OCI-LY1 (cell line): ENCODE data around the gene EYS.

Source experiments
- H2AFZ ChIP-seq: fragments of 200-600 bp; sonication (generic), shearing (Covaris generic); 2 replicates; pipeline ENCODE4 v1.6.0; 2014; ENCODE audit warnings: antibody characterized with exemption, mild to moderate bottlenecking, low read length
- H3F3A ChIP-seq: fragments of 200-600 bp; sonication (generic), shearing (Covaris generic); 2 replicates; pipeline ENCODE4 v1.6.0; 2014; ENCODE audit warnings: mild to moderate bottlenecking, antibody characterized with exemption, low read length, moderate library complexity; ENCODE audit not compliant: insufficient read depth
- H3K27ac ChIP-seq: fragments of 200-600 bp; sonication (generic); 2 replicates; pipeline ENCODE4 v1.5.1; 2014; ENCODE audit warnings: low read length, mixed run types, mild to moderate bottlenecking, low read depth; ENCODE audit not compliant: poor library complexity, severe bottlenecking
- H3K27me3 ChIP-seq: fragments of 200-600 bp; sonication (generic); 2 replicates; pipeline ENCODE4 v1.6.0; 2014; ENCODE audit warnings: antibody characterized with exemption, mild to moderate bottlenecking, low read length, moderate library complexity; ENCODE audit not compliant: insufficient read depth
- H3K36me3 ChIP-seq: fragments of 200-600 bp; sonication (generic); 2 replicates; pipeline ENCODE4 v1.6.1; 2014; ENCODE audit warnings: mild to moderate bottlenecking, antibody characterized with exemption, low read length, moderate library complexity, mixed read lengths; ENCODE audit not compliant: insufficient read depth
- H3K4me1 ChIP-seq: fragments of 200-600 bp; sonication (generic); 2 replicates; pipeline ENCODE4 v1.5.1; 2014; ENCODE audit warnings: mild to moderate bottlenecking, low read length, moderate library complexity; ENCODE audit not compliant: insufficient read depth, severe bottlenecking
- H3K4me2 ChIP-seq: fragments of 200-600 bp; sonication (generic), shearing (Covaris generic); 2 replicates; pipeline ENCODE4 v1.6.1; 2014; ENCODE audit warnings: low read length
- H3K4me3 ChIP-seq: fragments of 200-600 bp; sonication (generic); 2 replicates; pipeline ENCODE4 v1.5.1; 2014; ENCODE audit warnings: low read length, low read depth, mild to moderate bottlenecking, mixed read lengths; ENCODE audit not compliant: poor library complexity, severe bottlenecking
- H3K79me2 ChIP-seq: fragments of 200-600 bp; shearing (Covaris generic); 2 replicates; pipeline ENCODE4 v1.6.1; 2016; ENCODE audit warnings: mixed run types, low read length, mixed read lengths; ENCODE audit not compliant: insufficient read depth
- H3K9ac ChIP-seq: fragments of 200-600 bp; sonication (generic), shearing (Covaris generic); 2 replicates; pipeline ENCODE4 v1.6.1; 2014; ENCODE audit warnings: mild to moderate bottlenecking, low read length, mixed read lengths
- H3K9me2 ChIP-seq: fragments of 200-600 bp; sonication (generic), shearing (Covaris generic); 2 replicates; pipeline ENCODE4 v1.6.1; 2014; ENCODE audit warnings: low read depth, mild to moderate bottlenecking, low read length, mixed read lengths
- H3K9me3 ChIP-seq: fragments of 200-600 bp; shearing (Covaris generic); 2 replicates; pipeline ENCODE4 v1.6.1; 2014; ENCODE audit warnings: low read length, mixed read lengths
- H4K20me1 ChIP-seq: fragments of 200-600 bp; sonication (generic), shearing (Covaris generic); 2 replicates; pipeline ENCODE4 v1.6.0; 2016; ENCODE audit warnings: mild to moderate bottlenecking, low read length; ENCODE audit not compliant: insufficient read depth
- EZH2 ChIP-seq: fragments of 200-600 bp; sonication (generic), shearing (Covaris generic); IDR thresholded peaks from 2 replicates; pipeline ENCODE4 v1.8.0; 2017; ENCODE audit warnings: borderline replicate concordance, mixed run types, mild to moderate bottlenecking, antibody characterized with exemption, low read length, moderate library complexity, mixed read lengths
- TF ChIP-seq, protein P1 (sequence below): fragments of 200-600 bp; sonication (generic), shearing (Covaris generic); IDR thresholded peaks from 2 replicates; pipeline ENCODE4 v1.5.1; 2017; ENCODE audit warnings: mild to moderate bottlenecking, antibody characterized with exemption, low read length, moderate library complexity, mixed read lengths

Gene EYS

DNA sequence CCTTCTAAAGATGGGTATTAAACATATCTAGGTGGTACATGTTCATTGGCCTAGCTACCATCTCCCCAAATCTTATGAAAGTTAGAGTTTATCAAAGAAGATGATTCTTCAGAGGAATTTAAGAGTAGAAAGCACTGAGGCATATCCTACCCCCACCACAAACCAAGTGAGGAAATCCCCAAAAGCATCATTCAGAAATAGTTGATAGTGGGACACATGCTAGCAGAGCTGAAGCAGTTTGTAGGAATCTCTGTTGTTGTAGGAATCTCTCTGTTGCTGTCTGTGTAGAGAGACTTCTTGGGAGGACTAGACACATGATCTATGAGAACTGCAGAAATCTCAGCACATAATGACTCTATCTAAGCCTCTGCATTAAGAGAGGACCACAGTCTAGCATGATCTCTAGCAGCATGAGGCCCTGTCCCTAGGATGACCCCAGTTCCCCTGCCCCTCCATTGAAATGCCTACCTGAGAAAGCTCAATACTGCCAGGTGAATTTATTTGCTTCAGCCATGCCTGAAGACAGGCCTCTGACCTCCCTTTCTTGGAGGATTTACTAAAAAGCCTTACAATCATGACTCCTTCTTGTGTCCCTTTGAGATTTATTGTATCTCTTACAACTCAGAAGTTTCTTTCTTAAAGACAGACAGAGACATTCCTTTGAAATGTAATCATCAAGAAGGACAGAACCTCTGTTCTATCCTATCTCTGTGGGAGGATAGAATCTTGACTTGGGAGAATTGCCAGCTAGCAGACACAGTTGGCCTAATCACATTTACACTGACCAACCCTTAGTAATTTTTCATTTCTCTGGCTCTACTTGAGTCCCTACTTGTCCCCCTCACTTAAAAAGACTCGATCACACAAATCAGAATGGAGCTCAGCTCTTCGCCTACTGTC lies 1489.1 kb downstream of the EYS start:
- H3K4me2 ChIP-seq: no peak overlapping the region
- H3K4me3 ChIP-seq: no peak overlapping the region
- no peaks in the 10 kb centered on the region for H3K9me2 ChIP-seq
- H3K36me3 ChIP-seq: no peaks in the 10 kb centered on the region
- H2AFZ ChIP-seq: no peak overlapping the region
- H4K20me1 ChIP-seq: no peaks in the 10 kb centered on the region
- no peak overlapping the region for H3K27ac ChIP-seq
- no peaks in the 10 kb centered on the region for H3K27me3 ChIP-seq
- no peaks in the 10 kb centered on the region for H3F3A ChIP-seq
- no peak for TF ChIP-seq EZH2
- TF ChIP-seq, protein P1, sequence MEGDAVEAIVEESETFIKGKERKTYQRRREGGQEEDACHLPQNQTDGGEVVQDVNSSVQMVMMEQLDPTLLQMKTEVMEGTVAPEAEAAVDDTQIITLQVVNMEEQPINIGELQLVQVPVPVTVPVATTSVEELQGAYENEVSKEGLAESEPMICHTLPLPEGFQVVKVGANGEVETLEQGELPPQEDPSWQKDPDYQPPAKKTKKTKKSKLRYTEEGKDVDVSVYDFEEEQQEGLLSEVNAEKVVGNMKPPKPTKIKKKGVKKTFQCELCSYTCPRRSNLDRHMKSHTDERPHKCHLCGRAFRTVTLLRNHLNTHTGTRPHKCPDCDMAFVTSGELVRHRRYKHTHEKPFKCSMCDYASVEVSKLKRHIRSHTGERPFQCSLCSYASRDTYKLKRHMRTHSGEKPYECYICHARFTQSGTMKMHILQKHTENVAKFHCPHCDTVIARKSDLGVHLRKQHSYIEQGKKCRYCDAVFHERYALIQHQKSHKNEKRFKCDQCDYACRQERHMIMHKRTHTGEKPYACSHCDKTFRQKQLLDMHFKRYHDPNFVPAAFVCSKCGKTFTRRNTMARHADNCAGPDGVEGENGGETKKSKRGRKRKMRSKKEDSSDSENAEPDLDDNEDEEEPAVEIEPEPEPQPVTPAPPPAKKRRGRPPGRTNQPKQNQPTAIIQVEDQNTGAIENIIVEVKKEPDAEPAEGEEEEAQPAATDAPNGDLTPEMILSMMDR: no peak
- H3K9ac ChIP-seq: no peak overlapping the region
- no peaks in the 10 kb centered on the region for H3K4me1 ChIP-seq
- no peaks in the 10 kb centered on the region for H3K79me2 ChIP-seq
- no peaks in the 10 kb centered on the region for H3K9me3 ChIP-seq

DNA sequence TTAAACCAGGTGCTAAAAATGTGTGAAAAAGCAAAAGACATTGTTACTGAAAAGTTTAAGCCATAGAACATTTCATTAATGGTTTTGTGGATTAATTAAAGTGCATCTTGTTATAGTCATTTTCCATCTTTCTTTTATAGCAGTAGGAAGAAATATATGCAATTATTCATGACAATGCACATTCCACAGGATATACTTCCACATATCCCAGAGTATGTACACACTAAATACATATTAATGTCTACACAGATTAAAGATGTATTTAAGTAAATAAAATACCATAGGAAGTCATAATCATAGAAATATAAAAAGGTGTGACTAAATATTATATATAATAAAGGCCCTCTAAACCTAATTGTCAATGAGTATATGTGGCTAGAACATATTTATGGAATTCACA lies 1492.7 kb downstream of the EYS start:
- Histone ChIP-seq H3K9me2 (no peaks in the 10 kb centered on the region), H4K20me1 (no peaks in the 10 kb centered on the region), H2AFZ (no peak overlapping the region), H3K9me3 (no peaks in the 10 kb centered on the region), H3K4me3 (no peak overlapping the region), H3K27ac (no peak overlapping the region), H3K27me3 (no peaks in the 10 kb centered on the region), H3K36me3 (no peaks in the 10 kb centered on the region), H3K4me2 (no peak overlapping the region), H3K9ac (no peak overlapping the region), H3K4me1 (no peaks in the 10 kb centered on the region), H3K79me2 (no peaks in the 10 kb centered on the region), H3F3A (no peaks in the 10 kb centered on the region)
- TF ChIP-seq, protein P1: no peak
- no peak for TF ChIP-seq EZH2

DNA sequence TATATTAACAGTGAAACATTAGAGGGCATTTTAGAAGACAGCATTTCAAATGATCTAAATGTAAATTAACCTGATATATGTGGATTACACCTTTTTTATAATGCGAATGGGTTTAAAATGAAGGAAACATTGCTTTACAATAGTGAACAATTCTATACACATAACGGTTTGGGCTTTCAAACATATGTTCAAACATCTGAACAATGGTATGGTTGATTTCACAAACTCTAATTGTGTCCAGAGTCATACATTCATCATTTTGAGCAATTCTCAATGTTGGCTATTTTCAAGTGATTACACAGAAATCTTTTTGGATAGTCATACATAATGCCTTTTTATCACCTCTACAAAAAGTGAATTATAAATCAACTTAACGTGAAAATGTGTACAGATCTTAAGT lies 1493.3 kb downstream of the EYS start:
- TF ChIP-seq EZH2: no peak
- TF ChIP-seq, protein P1: no peak

More for the DNA sequence above, 1493.3 kb downstream of the EYS start:
- Histone ChIP-seq H3F3A (no peaks in the 10 kb centered on the region), H3K27ac (no peak overlapping the region), H4K20me1 (no peaks in the 10 kb centered on the region), H2AFZ (no peak overlapping the region), H3K4me3 (no peak overlapping the region), H3K9ac (no peak overlapping the region), H3K27me3 (no peaks in the 10 kb centered on the region), H3K36me3 (no peaks in the 10 kb centered on the region), H3K79me2 (no peaks in the 10 kb centered on the region), H3K4me2 (no peak overlapping the region), H3K9me2 (no peaks in the 10 kb centered on the region), H3K4me1 (no peaks in the 10 kb centered on the region), H3K9me3 (no peaks in the 10 kb centered on the region)
